Stimulated activated CD4-positive, alpha-beta T cell treated with anti-CD3 and anti-CD28 coated beads, TNF-alpha, amount 100 ng/mL, for 4 hours (primary cell): Measurements from ENCODE around the gene MLC1.

Source experiments
- DNase-seq, 3 experiments: peaks; one replicate each; pipeline ENCODE4 v3.0.0-alpha.2; 2020; ENCODE audit warnings: low read depth in 3 of 3

MLC1 gene

GRCh38 chr22:50058061-50058905 is 26.9 kb downstream of the MLC1 start, which contains the start of gene TTLL8:
Gene TTLL8 (minus strand): TSS chr22:50058298.
- no peak for DNase-seq

- DNase-seq, result no peak
Observed at GRCh38 chr22:50057278-50058060, 27.8 kb downstream of the MLC1 start.

- DNase-seq, result no peak
Observed at GRCh38 chr22:50056214-50056972, 28.8 kb downstream of the MLC1 start.

GRCh38 chr22:50053861-50054260 is 31.4 kb downstream of the MLC1 start:
- no peak for DNase-seq

- no peak for DNase-seq
Observed at GRCh38 chr22:50051930-50052329, 33.3 kb downstream of the MLC1 start.

- DNase-seq, result no peak
Observed at GRCh38 chr22:50049299-50050195, 35.7 kb downstream of the MLC1 start.

- no peak for DNase-seq
Observed at GRCh38 chr22:50048836-50049235, 36.4 kb downstream of the MLC1 start.

- DNase-seq, result no peak
Observed at GRCh38 chr22:50048061-50048765, 37.0 kb downstream of the MLC1 start.

GRCh38 chr22:50047346-50047745 is 37.9 kb downstream of the MLC1 start:
- DNase-seq, result no peak

- DNase-seq, result no peak
Observed at GRCh38 chr22:50046481-50047245, 38.6 kb downstream of the MLC1 start.

- DNase-seq, result no peak
Observed at GRCh38 chr22:50046019-50046415, 39.2 kb downstream of the MLC1 start.

- no peak for DNase-seq
Observed at GRCh38 chr22:50045211-50046018, 39.8 kb downstream of the MLC1 start.

GRCh38 chr22:50044485-50045118 is 40.6 kb downstream of the MLC1 start:
- no peak for DNase-seq

GRCh38 chr22:50041361-50042065 is 43.7 kb downstream of the MLC1 start:
- DNase-seq, result no peak

GRCh38 chr22:50040717-50041116 is 44.5 kb downstream of the MLC1 start:
- no peak for DNase-seq

GRCh38 chr22:50039669-50040443 is 45.4 kb downstream of the MLC1 start:
- no peak for DNase-seq
